Thoracic aorta (tissue), 2 donors: ENCODE measurements around the gene KCNMB1. TPM values are rescaled to one million over a fixed set of nuclear protein-coding genes. Genes with fewer than 3 reads are reported as not detected.

Experiments
- ATAC-seq: fragments of 150-250 bp; one replicate; pipeline ENCODE4 v1.8.0; 2017; ENCODE audit warnings: low read depth; ENCODE audit not compliant: insufficient number of reproducible peaks, low FRiP score
- DNase-seq: peaks from one replicate; pipeline ENCODE4 v3.0.0-alpha.2; 2020; ENCODE audit warnings: low spot score
- H3K27ac ChIP-seq, 2 donors: fragments of 200-600 bp; sonication (generic); 1 replicate in 1 of 2; 2 replicates in 1 of 2; pipeline ENCODE4 v1.5.1; 2016; ENCODE audit warnings: mild to moderate bottlenecking in 2 of 2, moderate library complexity in 2 of 2
- H3K27me3 ChIP-seq: fragments of 200-600 bp; sonication (generic); replicated peaks from 2 replicates; pipeline ENCODE4 v1.6.0; 2016; ENCODE audit warnings: mild to moderate bottlenecking; ENCODE audit not compliant: insufficient read depth
- H3K36me3 ChIP-seq: fragments of 200-600 bp; sonication (generic); one replicate; pipeline ENCODE4 v1.5.1; 2016
- H3K4me1 ChIP-seq, 2 donors: fragments of 200-600 bp; sonication (generic); 1 replicate in 1 of 2; 2 replicates in 1 of 2; pipeline versions ENCODE4 v1.5.1 to v1.6.0; 2016; ENCODE audit warnings: low read depth in 2 of 2, mild to moderate bottlenecking in 1 of 2; ENCODE audit not compliant: control insufficient read depth in 1 of 2
- H3K4me3 ChIP-seq: fragments of 200-600 bp; sonication (generic); 2 replicates; pipeline ENCODE4 v1.5.1; 2016; ENCODE audit warnings: mild to moderate bottlenecking
- H3K9me3 ChIP-seq: fragments of 200-600 bp; sonication (generic); 2 replicates; pipeline ENCODE4 v1.5.1; 2016
- total RNA-seq, 2 donors: library from RNA; depleted of rRNA; stranded (reverse); fragments of >200 nt; gene quantifications; one replicate each; pipeline versions ENCODE4 v1.1.0 to v1.2.3, GENCODE V29; 2016
- TF ChIP-seq, protein P1 (sequence below): fragments of 200-600 bp; sonication (generic); IDR thresholded peaks from one replicate; pipeline ENCODE4 v1.5.1; 2019; ENCODE audit warnings: antibody characterized with exemption

KCNMB1 gene
- total RNA-seq, 2 donors from 2014 or later = 20.1 to 30.1 TPM

- DNase-seq = no peak
- ATAC-seq = no peak
- Histone ChIP-seq H3K9me3 (no peaks in the 10 kb centered on the region), H3K4me1 (peaks cover 0 to 6% of the 10 kb centered on the region in 2 donors), H3K4me3 (no peak overlapping the region), H3K27ac (no peak overlapping the region), H3K36me3 (no peaks in the 10 kb centered on the region), H3K27me3 (no peaks in the 10 kb centered on the region)
- TF ChIP-seq, protein P1, sequence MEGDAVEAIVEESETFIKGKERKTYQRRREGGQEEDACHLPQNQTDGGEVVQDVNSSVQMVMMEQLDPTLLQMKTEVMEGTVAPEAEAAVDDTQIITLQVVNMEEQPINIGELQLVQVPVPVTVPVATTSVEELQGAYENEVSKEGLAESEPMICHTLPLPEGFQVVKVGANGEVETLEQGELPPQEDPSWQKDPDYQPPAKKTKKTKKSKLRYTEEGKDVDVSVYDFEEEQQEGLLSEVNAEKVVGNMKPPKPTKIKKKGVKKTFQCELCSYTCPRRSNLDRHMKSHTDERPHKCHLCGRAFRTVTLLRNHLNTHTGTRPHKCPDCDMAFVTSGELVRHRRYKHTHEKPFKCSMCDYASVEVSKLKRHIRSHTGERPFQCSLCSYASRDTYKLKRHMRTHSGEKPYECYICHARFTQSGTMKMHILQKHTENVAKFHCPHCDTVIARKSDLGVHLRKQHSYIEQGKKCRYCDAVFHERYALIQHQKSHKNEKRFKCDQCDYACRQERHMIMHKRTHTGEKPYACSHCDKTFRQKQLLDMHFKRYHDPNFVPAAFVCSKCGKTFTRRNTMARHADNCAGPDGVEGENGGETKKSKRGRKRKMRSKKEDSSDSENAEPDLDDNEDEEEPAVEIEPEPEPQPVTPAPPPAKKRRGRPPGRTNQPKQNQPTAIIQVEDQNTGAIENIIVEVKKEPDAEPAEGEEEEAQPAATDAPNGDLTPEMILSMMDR = no peak
Observed at GRCh38 chr5:170410401-170410800, 21.2 kb upstream of the KCNMB1 start.

GRCh38 chr5:170408877-170409660 is 19.9 kb upstream of the KCNMB1 start:
- Histone ChIP-seq H3K36me3 (no peaks in the 10 kb centered on the region), H3K27me3 (no peaks in the 10 kb centered on the region), H3K27ac (no peak overlapping the region), H3K4me1 (peaks cover 0 to 6% of the 10 kb centered on the region in 2 donors), H3K4me3 (no peak overlapping the region), H3K9me3 (no peaks in the 10 kb centered on the region)
- TF ChIP-seq, protein P1 = no peak
- DNase-seq = no peak
- no peak for ATAC-seq

GRCh38 chr5:170408226-170408625 is 19.1 kb upstream of the KCNMB1 start:
- Histone ChIP-seq H3K36me3 (no peaks in the 10 kb centered on the region), H3K4me3 (no peak overlapping the region), H3K9me3 (no peaks in the 10 kb centered on the region), H3K4me1 (peaks cover 0 to 6% of the 10 kb centered on the region in 2 donors), H3K27me3 (no peaks in the 10 kb centered on the region), H3K27ac (no peak overlapping the region)
- TF ChIP-seq, protein P1 = no peak
- no peak for DNase-seq
- no peak for ATAC-seq

GRCh38 chr5:170407062-170407461 is 17.9 kb upstream of the KCNMB1 start:
- DNase-seq = no peak
- Histone ChIP-seq H3K4me1 (peaks cover 0 to 6% of the 10 kb centered on the region in 2 donors), H3K27me3 (no peaks in the 10 kb centered on the region), H3K27ac (no peak overlapping the region), H3K36me3 (no peaks in the 10 kb centered on the region), H3K4me3 (no peak overlapping the region), H3K9me3 (no peaks in the 10 kb centered on the region)
- no peak for ATAC-seq
- TF ChIP-seq, protein P1 = no peak

GRCh38 chr5:170405817-170406216 is 16.6 kb upstream of the KCNMB1 start:
- Histone ChIP-seq H3K27me3 (no peaks in the 10 kb centered on the region), H3K36me3 (no peaks in the 10 kb centered on the region), H3K4me3 (no peak overlapping the region), H3K4me1 (peaks cover 0 to 6% of the 10 kb centered on the region in 2 donors), H3K27ac (no peak overlapping the region), H3K9me3 (no peaks in the 10 kb centered on the region)
- DNase-seq (no peak), ATAC-seq (no peak)
- TF ChIP-seq, protein P1 = no peak
